Measurements from ENCODE around the gene RAB12.

Gene RAB12

DNA sequence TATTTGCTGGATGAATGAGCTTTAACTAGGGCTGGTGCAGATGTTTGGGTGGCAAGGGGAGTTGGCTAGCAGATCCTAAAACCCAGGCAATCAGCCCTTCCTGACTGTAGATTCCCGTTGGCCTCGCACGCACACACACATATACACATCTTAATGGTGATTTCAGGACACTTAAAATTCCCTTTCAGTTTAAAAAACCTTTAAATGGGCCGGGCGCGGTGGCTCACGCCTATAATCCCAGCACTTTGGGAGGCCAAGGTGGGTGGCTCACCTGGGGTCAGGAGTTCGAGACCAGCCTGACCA lies 76.6 kb downstream of the RAB12 start:
- DNase-seq: no peak

GRCh38 chr18:8686611-8687010 lies 77.4 kb downstream of the RAB12 start:
- no peak for DNase-seq

DNA sequence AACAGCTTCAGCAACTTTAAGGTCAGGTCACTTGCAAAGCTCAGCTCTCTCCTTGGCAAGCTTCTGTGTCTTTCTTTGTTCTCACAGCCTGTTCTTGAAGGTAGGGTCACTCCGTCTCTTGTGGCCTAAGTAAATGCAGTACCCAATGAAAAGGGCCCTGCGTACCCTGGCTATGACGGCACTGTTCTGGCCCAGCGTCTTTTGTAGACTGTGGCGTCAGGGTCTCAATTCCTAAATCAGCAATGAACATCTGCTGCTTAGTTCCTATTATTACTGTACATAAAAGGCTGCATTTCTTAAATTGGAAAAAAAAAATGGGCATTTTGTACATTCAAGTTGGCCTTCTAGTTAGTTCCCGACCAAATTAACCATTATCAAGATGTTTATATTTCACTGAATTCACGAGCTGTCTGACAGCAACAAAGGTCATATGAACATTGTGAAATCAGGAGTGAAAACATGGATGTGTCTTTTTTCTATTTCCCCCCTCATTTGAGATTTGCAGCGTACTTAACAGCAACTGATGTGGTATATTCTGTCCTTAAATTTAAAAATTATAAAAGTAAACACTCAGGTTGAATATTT lies 79.1 kb downstream of the RAB12 start:
- DNase-seq: no peak

DNA sequence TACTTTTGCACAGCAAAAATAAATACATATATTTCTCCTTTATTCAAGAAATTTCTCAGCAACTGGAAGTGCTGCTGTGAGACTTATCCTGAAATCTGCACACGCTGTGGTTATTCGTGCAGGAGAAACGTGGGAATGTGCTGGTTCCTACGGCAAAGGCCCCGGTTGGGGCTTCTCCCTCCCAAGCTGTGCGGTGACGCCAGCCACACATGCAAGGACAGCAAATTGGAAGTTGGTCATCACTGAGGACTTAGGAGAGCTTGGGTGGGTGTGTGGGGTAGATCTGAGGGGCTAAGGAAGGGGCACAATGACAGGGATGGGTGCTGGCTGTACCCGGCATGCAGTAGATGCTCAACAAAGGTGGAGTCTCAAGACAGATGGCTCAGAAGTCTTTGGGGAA lies 79.6 kb downstream of the RAB12 start:
- DNase-seq: no peak

Measured in NCI-H2171 (cell line).